Cardiac septum (tissue), 1 donor: Measurements from ENCODE around the gene PKHD1. TPM values are rescaled to one million over a fixed set of nuclear protein-coding genes. Genes with fewer than 3 reads are reported as not detected.

ENCODE experiments used
- DNase-seq: peaks from one replicate; pipeline ENCODE4 v3.0.0-alpha.2; 2020; ENCODE audit warnings: low spot score
- intact Hi-C: fragments of 100-400 bp; cut with DNase I; formaldehyde crosslinking; loops from one replicate; pipeline ENCODE4 v1.14.0; 2022
- total RNA-seq: library from RNA; stranded (reverse); fragmentation: NEBNext Ultra II Directional; extraction: Animal tissue kit (Norgen Biotek cat#: 25700); gene quantifications from one replicate; pipeline ENCODE4 v1.2.1, GENCODE V29; 2021
- donor health status: DM: no; HTN: no; CAD: no.

Gene PKHD1
- total RNA-seq, 1 donor from 2014 or later, result 0.03 TPM

DNA sequence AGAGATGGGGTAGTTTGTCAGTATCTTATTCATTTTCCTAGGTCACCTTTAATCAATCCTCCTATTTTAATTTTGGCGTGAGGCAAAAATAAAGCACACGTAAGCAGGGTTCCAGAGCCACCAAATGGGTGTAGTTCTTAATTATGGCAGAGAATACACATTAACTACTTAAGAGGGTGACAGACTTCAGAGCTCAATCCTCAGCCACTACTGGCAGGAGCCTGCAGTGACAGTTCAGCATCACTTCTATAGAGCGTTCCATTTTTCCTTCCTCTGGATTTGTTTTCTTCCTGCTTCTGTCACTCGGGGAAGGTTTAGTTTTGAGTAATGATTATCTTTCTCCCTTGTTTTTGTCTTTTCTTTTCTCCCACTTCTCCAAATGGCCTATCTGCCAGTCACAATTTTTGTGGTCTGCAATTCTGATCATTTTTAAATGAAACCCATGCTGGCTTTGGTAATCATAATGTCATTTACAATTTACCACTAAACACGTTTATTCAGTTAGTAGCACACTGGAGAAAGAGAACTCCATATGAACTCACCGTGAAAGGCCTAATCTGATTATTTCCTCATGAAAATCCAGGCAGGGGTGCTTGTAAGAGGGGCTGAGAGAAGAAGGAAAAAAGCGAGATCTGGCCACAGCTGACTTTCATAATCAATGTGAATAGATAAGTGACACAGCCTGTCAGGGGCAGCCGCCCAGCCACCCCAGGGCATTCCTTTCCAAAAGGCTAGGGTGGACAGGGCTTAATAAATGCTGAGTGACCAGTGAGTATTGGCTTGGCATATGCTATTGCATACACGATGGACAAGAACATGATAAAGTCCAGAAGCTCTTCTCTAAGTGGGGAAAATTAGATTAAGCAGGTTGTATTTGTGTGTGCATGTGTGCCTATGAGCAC lies 412.1 kb downstream of the PKHD1 start:
- no peak for DNase-seq
- intact Hi-C loops, result no loop called here

DNA sequence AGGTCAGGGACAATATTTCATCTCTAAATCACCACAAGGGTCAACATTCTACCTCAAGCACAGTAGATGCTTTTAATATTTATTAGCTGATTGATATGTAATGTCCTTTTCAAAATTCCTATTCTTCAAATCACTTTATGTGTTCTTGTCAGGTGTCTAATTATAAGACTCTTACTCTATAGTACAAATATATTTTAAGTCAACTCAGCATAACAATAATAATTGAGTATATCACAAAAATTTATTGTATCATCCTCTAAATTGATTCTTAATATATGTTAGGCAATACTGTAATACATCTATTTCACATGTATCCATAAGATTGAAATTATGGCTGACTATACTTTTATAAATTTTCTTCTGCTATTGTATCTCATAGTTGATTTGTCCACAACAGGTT lies 423.9 kb downstream of the PKHD1 start:
- DNase-seq, result no peak
- intact Hi-C loops, result no loop called here

DNA sequence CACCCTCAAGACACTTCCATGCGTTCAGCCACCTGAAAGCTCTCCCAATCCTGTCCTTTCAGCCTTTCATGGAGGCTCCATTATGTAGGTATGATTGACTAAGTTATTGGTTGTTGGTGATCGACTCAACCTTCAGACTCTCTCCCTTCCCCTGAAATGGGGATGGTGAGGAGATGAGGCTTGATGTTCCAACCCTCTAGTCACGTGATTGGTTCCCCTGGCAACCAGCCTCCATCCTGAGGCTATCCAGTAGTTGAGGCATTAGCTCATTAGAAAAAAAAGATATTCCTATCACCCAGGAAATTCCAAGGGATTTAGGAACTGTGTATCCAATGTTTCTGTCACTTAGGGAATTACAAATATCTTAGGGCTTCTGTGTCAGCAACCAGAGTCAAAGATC lies 426.6 kb downstream of the PKHD1 start:
- intact Hi-C loops, result no loop called here
- DNase-seq, result no peak

DNA sequence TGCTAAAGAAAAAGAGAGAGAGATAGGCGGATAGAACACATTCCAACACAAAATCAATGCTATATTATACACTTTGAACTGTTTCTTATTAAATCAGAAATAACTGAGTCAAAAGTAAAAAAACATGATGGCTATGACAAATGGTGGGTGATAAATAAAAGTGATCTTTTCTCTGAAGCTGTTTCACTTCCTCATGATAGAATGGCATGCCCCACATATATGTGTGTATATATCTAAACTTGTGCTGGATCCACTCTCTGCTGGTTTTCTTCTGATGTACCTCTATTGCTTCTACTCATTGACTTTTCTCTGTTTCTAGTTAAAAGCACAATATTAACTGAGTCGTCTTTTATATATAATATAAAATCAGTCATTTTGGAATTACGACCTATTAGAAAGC lies 429.9 kb downstream of the PKHD1 start:
- intact Hi-C loops, result no loop called here

DNA sequence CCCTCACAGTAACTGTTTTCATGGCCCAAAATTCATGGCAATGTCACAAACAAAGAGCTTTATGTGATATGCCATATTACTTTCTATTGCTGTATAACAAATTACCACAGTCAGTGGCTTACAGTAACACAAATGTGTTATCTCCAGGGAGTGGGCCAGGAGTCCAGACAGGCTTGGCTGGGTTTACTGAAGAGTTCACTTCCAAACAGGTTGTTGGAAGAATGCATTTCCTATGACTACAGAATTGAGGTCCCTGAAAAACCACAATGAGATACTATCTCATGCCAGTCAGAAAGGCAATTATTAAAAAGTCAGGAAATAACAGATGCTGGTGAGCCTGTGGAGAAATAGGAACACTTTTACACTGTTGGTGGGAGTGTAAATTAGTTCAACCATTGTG lies 431.9 kb downstream of the PKHD1 start:
- intact Hi-C loops, result no loop called here
- DNase-seq, result no peak

More for the DNA sequence above, 429.9 kb downstream of the PKHD1 start:
- no peak for DNase-seq

DNA sequence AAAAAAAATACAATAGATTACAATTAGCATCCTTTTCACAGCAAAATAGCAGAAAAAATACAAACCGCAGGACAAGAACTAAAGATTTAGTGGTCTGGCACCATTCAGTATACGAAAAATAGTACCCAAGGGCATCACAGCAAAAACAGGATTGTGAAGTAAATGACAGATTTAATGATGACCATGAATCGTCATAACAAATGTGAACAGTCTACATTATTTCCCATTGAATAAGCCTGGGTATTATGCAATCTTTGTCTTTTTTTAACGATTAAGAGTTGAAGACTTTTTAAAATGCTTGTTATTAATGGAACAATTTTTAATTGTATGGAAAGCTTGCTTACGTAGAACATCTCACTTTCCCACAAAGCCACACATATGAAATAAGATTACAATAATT lies 432.8 kb downstream of the PKHD1 start:
- no peak for DNase-seq
- intact Hi-C loops, result no loop called here

DNA sequence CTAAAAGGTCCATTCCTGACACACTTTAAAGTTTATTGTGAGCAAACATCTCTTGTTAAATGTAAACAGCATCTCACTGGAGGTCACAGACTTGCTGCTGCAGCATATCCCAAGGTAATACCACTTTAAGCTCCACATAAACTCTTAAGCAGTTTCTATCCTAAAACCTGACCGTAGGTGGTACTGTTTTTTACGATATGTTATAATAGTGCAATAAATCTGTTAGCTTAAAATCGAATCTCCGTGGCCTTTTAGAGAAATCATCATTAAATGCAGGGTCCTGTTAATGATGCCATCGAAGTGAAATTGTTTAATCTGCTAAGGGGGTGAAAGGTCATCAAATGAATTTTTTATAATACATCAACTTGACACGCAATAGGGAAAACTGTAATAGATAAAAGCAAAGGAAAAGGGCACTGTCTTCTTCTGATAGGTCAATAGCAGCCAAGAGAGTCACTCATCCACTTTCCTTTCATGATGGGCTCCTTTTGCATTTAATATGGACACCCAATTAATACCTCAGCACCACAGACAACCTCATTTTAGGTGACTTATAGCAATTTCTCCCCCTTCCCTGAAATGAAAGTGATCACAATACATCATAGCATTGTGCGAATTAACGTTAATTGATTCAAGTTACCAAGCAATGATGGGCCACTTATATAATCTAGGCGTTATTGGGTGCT lies 436.1 kb downstream of the PKHD1 start:
- intact Hi-C loops, result no loop called here
- DNase-seq, result no peak

DNA sequence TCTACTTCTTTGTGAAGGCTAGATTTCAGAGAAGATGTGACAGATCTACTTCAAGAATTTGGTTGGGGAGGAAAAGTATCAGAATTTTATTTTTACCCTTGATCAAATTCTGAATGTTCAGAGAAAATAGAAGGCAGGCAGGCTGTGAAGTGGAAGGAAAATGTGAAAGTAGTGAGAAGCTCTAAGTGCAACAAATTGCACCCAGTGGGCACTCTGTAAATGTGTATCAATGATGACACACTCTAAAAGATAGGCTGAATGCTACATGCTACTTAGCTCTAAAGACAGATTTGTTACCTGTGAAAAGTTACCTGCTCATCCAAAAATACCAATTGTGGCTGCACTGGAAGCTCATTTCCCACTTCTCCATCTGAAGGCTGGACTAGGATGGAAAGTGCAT lies 438.6 kb downstream of the PKHD1 start:
- DNase-seq, result no peak
- intact Hi-C loops, result no loop called here

DNA sequence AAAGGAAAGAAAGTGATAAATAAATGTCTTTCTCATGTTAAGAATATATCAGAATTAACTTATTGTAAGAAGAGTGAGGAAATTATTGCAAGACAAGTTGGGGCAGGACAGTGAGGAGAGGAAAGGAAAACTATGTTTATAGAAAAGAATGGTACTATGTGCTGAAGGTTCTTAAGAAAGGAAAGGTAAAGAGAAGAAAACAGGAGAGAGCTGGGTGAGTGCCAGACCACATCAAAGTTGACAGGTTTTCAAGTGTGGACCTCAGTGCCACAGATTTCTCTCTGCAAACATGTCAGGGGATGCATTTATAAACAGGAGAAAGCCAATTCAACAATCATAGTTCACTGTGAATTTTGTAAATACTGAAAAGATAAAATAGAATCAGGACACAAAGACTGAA lies 439.2 kb downstream of the PKHD1 start:
- DNase-seq, result no peak
- intact Hi-C loops, result no loop called here

DNA sequence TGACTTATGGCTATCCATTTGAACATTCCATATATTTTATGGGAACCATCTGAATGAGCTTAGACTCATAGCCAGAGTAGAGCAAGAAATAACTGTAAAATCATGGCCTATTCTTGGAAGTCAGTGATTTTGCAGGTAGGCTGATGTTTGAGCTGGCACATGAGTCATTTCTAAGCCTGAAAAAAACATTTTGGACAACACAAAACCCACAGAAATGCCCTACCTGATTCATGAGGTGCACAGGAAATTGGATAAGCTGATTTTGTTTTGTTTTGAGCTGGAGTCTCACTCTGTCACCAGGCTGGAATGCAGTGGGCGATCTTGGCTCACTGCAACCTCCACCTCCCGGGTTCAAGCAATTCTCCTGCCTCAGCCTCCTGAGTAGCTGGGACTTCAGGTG lies 443.0 kb downstream of the PKHD1 start:
- no peak for DNase-seq
- intact Hi-C loops, result no loop called here

DNA sequence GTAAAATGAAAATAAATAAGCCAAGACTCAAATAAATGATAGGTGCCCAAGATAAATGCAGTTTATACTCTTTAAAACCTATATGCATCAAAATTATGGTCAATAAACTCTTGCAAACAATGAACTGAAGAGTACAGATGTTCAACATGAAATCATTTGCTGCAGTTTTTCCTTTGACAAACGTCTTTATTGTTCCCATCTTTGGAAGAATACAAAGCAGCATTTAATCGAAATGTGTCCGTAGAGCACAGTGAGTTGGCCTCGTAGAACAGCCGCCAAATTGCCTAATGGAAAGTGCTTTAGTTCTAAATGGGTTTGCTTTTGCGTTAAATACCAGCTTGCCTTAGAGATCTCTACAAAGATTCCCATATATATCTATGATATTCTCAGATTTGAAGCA lies 447.4 kb downstream of the PKHD1 start:
- intact Hi-C loops, result no loop called here
- no peak for DNase-seq

DNA sequence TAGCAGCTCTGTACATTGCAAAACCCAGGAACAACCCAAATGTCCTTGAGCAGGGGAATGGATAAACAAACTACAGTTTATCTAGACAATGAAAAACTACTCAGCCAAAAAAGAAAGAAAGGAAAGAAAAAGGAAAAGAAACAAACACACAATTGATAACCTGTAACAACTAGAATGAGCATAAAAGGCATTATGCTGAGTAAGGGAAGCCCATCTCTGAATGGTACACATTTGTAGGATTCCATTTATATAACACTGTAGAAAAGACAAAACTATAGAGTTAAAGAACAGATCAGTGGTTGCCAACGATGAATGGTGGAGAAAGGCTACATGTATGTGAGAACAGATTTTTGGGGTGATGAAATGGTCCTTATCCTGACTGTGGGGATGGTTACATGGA lies 454.0 kb downstream of the PKHD1 start:
- DNase-seq, result no peak
- intact Hi-C loops, result no loop called here

DNA sequence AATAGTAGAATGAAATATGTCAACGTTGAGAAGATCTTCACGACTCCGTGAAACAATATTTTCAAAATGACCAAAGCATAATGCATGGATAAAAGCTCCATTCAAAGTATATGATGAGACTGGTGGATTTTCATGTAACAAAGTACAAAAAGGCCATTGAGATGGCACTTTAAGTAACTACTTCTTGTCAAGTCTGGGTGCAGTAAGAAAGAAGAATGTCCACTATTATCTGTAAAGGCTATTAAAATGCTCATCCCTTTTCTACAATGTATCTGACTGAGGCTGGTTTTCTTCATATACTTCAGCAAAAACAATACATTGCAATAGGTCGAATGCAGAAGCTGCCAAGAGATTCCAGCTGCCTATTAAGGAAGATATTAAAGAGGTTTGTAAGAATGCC lies 457.4 kb downstream of the PKHD1 start:
- DNase-seq, result no peak
- intact Hi-C loops, result no loop called here

DNA sequence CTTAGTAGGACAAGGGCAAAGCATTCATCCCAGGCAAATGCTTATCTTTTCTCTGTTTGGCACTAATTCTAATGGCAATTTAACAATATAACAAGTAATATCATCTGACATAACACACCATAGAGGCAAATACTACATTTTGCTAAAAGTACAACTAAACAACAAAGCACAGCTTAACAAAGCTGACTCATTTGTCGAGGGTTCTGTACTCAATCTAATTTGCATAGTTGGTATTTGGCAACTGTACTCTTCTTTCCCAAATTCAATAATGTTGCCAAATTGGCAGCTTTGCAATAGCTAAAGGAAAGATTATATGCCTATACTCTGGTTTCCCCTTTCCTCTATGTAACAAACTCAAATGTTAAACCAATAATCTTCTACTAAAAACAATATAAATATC lies 461.0 kb downstream of the PKHD1 start:
- intact Hi-C loops, result no loop called here
- no peak for DNase-seq

DNA sequence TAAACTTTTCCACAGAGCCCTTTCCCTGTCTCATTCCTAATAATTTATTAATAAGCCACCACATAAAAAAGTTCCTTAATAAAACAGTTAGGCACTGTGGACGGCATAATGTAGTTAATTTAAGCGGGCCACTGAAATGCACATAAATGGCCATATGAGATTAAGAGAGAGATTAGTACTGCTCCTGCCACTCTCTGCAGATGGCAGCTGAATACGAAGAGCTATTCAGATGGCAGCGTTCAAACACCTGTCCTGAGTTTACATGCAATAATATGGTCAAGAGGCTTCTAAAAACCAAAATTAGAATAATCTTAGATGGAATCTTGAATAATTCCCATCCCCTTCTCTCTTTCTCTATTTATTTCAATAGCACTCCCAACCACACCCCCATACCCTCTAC lies 461.8 kb downstream of the PKHD1 start:
- intact Hi-C loops, result no loop called here
- DNase-seq, result no peak

DNA sequence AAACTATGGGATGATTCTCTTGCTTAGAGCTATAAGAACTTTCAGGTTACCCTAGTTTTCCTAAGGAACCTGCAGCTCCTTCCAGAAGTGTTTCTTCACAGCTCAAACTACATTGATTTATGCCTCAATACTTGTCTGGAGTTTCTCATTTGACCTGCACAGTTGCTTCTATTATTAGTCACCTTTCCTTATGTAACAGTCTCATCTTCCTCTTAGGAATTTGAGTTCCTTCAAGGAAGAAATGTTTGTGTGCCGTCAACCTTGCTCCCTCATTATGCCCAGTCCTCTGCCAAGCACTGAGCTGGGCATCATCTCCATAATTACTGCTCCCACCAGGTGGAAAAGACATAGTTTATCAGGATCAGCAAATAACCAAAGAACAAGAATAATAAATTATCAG lies 466.4 kb downstream of the PKHD1 start:
- intact Hi-C loops, result no loop called here
- DNase-seq, result no peak

DNA sequence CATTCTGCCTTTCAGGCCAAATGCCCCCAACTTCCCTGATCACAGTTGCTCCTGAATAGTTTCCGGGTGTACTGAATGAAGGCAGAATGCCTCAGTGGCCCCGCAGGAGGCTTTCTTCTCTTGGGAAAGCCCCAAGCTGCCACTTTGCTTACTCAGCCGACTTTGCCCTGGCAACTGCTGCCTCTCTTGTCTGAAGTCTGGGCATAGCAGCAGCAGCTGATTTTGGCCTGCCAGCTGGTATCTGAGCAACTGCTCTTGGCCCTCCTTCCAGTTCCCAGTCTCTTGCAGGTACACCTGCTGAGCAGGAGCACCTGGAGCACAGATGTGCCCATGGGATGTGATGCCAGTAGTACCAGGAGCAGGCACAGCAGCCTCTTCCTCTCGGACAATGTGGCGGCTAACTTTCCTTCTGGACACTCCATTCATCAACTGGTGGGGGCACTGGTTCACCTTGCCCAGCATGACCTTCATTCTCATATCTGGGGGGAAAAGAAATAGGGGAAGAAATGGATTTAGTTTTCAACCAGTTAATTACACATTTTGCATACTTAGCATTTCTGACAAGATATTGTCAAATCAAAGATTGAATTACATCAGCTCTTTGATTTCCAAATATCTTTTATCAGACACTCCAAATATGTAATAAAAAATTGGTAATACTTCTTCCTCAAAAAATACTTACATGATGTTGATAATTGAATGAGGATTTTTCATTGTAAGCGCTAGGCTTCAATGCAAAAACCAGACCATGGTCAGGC lies 468.2 kb downstream of the PKHD1 start:
- no peak for DNase-seq
- intact Hi-C loops, result no loop called here

DNA sequence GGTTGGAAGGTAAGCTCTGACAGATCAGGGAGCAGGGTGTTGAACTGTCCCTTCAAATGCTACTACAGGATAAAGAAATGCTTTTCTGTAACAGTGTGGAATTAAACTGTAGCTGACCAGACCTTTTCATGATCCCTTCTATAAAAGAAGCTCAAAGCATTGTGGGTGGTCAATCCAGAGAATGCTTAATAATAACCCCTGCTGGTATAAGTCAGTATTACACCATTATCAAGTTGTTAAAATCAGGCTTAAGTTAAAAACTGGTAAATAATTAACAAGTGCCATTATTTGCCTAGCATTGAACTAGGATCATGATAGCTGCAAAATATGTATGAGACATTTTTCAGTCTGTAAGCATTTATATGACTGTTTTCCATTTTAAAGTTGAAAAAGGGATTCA lies 468.9 kb downstream of the PKHD1 start:
- DNase-seq, result no peak
- intact Hi-C loops, result no loop called here

DNA sequence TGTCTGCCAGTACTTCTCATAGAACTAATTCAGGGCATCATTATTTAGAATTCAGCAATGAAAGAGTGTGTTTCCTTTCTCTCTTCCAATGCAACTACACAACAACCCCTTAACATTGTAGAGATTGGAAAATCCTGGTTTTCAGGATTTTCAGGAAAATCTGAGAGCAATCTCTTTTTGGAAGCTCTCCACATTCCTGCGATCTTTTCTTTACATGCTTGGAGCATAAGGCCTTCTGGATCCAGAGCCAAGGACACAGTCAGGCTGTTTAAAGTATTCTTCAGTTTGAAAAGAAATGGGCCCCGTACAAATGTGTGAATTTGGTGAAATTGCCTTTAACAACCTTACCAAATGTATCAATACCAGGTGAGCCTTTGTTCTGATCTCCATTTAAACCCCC lies 469.7 kb downstream of the PKHD1 start:
- intact Hi-C loops, result no loop called here

DNA sequence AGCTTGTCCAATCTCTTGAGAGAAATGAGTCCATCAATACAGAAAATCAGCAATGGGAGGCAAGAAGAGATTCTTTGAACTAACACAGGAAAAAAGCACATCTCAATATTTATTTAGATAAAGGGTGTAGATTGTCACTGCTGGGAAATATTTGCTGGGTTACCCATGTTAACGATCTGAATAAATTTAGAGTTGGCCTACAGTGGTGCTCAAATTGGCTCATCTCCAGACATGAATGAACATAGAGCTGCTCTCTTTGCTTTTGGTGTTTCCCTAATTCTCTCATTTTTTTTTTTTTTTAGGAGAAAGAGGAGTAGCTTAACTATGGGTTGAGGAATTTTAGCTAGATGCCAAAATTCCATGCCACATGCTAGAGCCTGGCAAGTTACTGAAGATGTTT lies 471.2 kb downstream of the PKHD1 start:
- intact Hi-C loops, result no loop called here
- no peak for DNase-seq

More for the DNA sequence above, 469.7 kb downstream of the PKHD1 start:
- no peak for DNase-seq

DNA sequence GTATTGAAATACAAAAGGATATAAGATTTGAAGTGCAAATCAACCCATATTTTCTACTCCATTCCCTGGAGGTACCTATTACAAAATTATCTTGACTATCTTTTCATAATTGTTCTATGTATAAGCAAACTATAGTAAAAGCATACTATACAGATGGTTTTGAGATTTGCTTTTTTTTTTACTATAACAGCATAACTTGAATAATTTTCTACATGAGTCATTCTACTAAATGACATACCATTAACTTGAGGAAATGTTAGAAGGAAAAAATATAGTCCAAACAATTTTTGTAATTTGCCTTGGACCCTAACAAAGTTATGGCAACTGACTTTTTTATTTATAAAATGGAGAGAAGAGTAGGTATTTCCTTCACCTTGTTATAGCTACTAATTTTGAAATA lies 472.7 kb downstream of the PKHD1 start:
- intact Hi-C loops, result no loop called here
- DNase-seq, result no peak
